Measurements from ENCODE around the gene SHLD2. TPM values are rescaled to one million over a fixed set of nuclear protein-coding genes. Genes with fewer than 3 reads are reported as not detected.
A peak's percentile ranks its signal among the peaks of the same experiment; 100 is the strongest.

Gene SHLD2
- total and polyA plus RNA-seq, 2 of the 13 experiments (the other 11 are each of a cell fraction or from before 2014, with no cell fraction given): 25.7 to 53.7 TPM

DNA sequence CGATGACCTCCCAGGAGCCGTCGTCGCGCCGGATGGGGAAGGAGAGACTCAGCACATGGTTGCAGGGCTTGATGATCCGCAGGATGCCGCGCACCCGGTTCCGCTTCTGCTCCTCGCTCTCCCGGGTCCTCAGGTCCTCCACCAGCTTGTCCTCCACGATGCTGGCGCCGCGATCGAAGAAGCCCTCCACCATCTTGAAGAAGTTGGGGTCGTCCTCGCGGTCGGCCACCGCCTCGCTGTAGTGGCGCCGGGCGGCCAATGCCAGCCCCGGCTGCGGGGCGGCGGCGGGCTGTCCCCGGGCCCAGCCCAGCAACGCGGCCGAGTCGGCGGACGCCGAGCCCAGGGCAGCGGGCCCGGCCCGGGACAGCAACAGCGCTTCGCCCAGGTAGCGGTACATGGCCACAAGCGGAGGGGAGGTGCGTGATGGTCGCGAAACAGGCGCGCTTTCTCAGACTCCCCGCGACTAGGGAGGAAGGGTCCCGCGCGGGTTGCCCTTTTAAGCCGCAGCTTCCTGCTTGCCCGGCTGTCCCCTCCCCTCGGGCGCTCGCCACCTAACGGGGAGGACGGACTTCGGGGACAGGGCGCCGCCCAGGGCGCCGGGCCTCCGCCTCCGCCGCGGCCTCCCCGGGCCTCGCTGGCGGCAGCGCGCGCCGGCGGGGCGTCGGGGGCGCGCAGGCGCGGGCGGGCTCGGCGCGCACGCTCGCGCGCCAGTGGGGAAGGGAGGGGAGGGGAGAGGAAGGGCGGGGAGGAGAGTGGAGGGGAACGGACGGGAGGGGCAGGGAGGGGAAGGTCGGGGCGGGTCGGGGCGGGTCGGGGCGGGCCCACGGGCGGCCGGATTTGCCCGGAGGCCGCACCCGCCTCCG is at the start of gene SHLD2, which contains the start of gene GLUD1 (continued):
- TF ChIP-seq ZNF646 (CRISPR knock-in tag; IDR thresholded peaks at IDR 0.05) (no peak), TFAP4 (IDR thresholded peaks at IDR 0.05; ENCODE audit: borderline replicate concordance, low read depth) (no peak), ZNF280D (CRISPR knock-in tag; IDR thresholded peaks at IDR 0.05) (no peak; the same call in 1 of the 2 replicates), ZNF607 (CRISPR knock-in tag; IDR thresholded peaks at IDR 0.05; ENCODE audit: borderline replicate concordance) (no peak), EHMT2 (IDR thresholded peaks at IDR 0.05; ENCODE audit: borderline replicate concordance, low read depth, low read length) (no peak), HCFC1 (IDR thresholded peaks at IDR 0.05; ENCODE audit: low read depth, low read length) (no peak), PHF20 (CRISPR knock-in tag; IDR thresholded peaks at IDR 0.05) (no peak), CHCHD3 (CRISPR knock-in tag; IDR thresholded peaks at IDR 0.05) (no peak), ZNF30 (CRISPR knock-in tag; IDR thresholded peaks at IDR 0.05) (no peak), NR0B2 (CRISPR knock-in tag; IDR thresholded peaks at IDR 0.05) (peak; percentile 36; the same call in 1 of the 2 replicates), CENPT (CRISPR knock-in tag; IDR thresholded peaks at IDR 0.05; ENCODE audit: low read depth) (no peak), TOE1 (CRISPR knock-in tag; IDR thresholded peaks at IDR 0.05) (no peak), CCAR2 (optimal IDR thresholded peaks at IDR 0.05; ENCODE audit: low read depth, low read length) (no peak)
- TF ChIP-seq, protein P1, sequence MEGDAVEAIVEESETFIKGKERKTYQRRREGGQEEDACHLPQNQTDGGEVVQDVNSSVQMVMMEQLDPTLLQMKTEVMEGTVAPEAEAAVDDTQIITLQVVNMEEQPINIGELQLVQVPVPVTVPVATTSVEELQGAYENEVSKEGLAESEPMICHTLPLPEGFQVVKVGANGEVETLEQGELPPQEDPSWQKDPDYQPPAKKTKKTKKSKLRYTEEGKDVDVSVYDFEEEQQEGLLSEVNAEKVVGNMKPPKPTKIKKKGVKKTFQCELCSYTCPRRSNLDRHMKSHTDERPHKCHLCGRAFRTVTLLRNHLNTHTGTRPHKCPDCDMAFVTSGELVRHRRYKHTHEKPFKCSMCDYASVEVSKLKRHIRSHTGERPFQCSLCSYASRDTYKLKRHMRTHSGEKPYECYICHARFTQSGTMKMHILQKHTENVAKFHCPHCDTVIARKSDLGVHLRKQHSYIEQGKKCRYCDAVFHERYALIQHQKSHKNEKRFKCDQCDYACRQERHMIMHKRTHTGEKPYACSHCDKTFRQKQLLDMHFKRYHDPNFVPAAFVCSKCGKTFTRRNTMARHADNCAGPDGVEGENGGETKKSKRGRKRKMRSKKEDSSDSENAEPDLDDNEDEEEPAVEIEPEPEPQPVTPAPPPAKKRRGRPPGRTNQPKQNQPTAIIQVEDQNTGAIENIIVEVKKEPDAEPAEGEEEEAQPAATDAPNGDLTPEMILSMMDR (CRISPR knock-in tag; IDR thresholded peaks at IDR 0.05): peak; percentile 36; the same call in 1 of the 2 replicates
